Heart left ventricle (tissue), 13 donors: ENCODE measurements around the gene ZNF213.

Experiments
- CTCF ChIP-seq, 12 donors: fragments of 200-600 bp; sonication (generic) in 4 of 12; IDR thresholded peaks; one replicate each; pipeline versions ENCODE4 v1.5.0 to v1.8.0; 2018 to 2022; ENCODE audit warnings: antibody characterized with exemption in 12 of 12, mild to moderate bottlenecking in 5 of 12
- POLR2A ChIP-seq, 2 donors: fragments of 450-650 bp; IDR thresholded peaks; one replicate each; pipeline ENCODE4 v1.6.1; 2017; ENCODE audit warnings: antibody characterized with exemption in 2 of 2, mild to moderate bottlenecking in 2 of 2, moderate library complexity in 2 of 2
- donor health status: ischemic (EF 13 %, LVEDD 7.1; RV severe dilation, severe dysfunction).
- donor health status: DM: no; HTN: yes; CAD: no.
- donor health status: DM: no; HTN: no; CAD: no.
- donor health status: ischemic (EF 25% LVEDD 6.9; RV normal size, moderate dysfunction).
- donor health status: ischemic (EF 25% LVEDD 5.7; RV mildly dilated, moderate dysfunction).
- donor health status: ischemic (EF 35%, LVEDD 5.7; RV mildly dilated, moderate dysfunction).
- donor health status: nonischemic (EF 11% LVEDD 7.7; RV severe dilation, severe dysfunction).
- donor health status: DM: yes; HTN: yes; CAD: no.
- donor health status: PGD.
- donor health status: ischemic (EF 29% LVEDD 5.4; RV normal size, mild dysfunction).
- donor health status: nonischemic (EF 23%, LVEDD 6.1; RV moderate dilation, normal function).

GRCh38 chr16:3141781-3142311, 7.0 kb downstream of the ZNF213 start:
- TF ChIP-seq CTCF (IDR thresholded peaks at IDR 0.05) = no peak
- TF ChIP-seq POLR2A (IDR thresholded peaks at IDR 0.05) = no peak
